ENCODE data around the gene USP19. TPM values are rescaled to one million over a fixed set of nuclear protein-coding genes. Genes with fewer than 3 reads are reported as not detected.

Gene USP19
- total RNA-seq, 2 donors from 2014 or later = 66.9 to 67.7 TPM

DNA sequence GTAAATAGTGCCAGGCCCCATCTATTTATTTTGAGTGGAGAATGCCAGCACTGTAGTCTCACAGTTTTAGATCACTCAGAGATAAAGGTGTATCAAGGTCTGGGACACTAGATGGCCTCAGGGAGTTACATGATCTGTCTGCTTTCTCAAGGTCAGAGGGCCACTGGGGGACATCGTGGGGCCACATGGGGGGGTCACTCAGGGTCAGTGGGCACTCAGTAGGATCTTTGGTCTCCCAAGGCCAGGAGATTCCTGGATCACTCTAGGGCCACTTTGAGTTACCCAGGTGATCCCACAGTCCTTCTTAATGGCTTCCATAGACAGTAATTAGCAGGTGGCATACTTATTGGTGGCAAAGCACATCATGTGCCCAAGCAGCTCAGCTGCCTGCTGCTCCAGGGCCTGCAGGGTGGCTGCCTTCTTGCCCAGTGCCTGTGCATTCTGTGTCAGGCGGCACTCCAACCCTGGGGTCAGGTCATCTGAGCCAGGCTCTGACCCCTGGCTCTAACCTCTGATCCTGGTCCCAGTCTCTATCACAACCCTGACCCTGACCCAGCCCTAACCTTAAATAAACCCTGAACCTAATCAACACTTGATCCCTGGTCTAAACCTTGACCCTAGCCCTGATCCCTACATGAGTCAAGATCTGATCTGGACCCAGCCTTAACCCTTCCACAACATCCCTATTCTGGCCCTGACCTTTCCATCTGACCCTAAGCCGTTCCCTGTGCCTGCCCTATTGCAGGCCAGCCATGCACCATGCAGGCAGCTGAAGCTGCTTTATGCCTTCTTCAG is 14.0 kb upstream of the USP19 start:
- ATAC-seq (no peak), DNase-seq (no peak)
- intact Hi-C loops (cut with DNase I, micrococcal nuclease) = no loop called here

DNA sequence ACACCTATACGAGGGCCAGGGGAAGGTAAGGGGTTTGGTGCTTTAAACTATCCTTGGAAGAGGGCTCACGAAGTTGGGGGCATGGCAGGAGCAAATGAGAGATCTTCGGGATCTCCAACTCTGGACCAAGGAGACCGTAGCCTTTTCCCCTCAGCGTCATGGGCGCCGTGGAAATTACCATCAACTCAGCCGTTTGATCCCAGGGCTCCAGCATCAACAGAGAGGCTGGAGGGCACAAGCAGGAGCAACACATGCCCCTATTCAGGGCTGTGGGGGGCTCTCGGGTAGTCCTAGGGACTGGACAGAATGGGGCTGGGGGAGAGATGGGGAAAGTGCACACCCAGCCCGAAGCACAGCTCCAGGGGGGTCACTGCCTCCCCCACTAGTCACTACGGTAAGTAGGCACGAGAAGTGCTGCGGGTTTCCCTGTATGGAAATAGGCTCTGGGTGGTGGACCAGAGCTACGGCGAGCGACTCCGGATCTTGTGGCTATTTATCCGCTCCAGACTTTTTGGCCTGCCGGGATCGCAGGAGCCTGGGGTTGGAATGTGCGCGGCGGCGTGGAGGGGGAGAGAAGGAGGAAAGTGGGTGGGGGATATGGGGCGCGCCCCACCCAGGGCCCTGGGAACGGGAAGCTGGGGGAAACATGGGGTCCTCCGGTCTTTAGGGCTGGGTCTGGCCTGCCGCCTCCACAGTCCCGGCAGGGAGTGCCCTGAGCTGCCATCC is 12.8 kb upstream of the USP19 start:
- ATAC-seq = peak; percentile 86
- DNase-seq = peak; percentile 84 to 85
- intact Hi-C loops (cut with DNase I, micrococcal nuclease) = no loop called here

DNA sequence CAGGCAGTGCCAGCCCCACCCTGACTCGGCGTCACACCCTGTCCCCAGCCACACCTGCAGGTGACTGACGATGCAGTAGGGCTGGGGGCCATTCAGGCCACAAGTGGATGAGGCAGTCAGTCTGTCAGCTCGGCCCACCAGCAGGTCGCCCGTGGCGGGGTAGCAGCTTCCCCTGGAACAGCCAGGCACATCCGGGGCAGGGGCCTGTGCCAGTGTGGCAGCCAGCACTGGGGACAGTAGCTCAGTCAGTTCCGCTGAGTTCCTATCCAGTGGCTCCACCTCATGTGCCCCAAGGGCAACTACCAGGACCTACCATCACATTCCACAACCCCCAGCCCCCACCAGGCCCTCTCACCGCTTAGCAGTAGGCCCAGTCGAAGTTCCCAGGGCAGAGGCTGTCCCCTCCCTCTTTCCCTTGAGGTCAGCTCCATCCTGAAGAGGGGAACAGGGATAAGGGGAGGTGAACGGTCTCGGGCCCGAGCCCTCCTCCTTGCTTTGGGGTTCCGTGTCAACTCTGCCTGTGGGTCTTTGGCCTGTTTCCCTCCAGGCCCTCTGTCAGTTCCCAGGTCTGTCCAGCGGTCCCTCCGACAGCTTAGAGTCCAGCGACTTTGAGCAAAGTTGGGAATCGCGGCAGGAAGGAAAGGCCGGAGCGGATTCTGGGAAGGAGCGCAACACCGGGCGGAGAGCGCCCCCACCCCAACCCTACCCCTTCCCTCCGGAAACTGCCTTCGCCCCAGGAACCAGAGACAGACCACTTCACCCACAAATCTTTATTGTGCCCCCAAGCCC is 12.0 kb upstream of the USP19 start, which contains the start of gene LAMB2:
Gene LAMB2 (minus strand): TSS at position 614 of the 789 bp plus-strand sequence. CDS start 183 bp downstream, at position 431.
- ATAC-seq = peak; percentile 74
- DNase-seq = peak; percentile 74 to 75
- intact Hi-C loops (cut with DNase I, micrococcal nuclease) = no loop called here

- intact Hi-C loops (cut with DNase I, micrococcal nuclease) = no loop called here
- ATAC-seq (no peak), DNase-seq (no peak)
Observed at GRCh38 chr3:49132073-49132436, 11.4 kb upstream of the USP19 start.

- DNase-seq = no peak
- no peak for ATAC-seq
- intact Hi-C loops (cut with DNase I, micrococcal nuclease) = no loop called here
Observed at GRCh38 chr3:49131576-49131975, 11.0 kb upstream of the USP19 start.

DNA sequence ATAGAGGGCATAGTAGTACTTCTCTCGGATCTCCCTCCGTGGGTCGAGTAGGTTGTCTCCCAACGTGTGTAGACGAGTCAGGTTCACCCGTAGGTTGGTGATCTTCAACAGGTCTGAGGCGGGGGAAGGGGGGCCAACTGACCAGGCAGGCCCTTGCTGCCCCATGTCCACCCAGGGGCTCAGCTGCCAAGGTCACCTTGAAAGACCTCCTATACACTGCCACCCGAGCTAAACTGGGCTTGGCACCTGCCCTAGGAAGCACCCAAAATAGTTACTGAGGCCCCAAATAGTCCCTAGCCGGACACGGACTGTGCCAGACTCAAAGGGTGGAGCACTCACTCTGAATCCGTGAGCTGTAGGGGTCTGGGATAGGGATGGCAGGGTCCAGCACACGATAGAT is 10.4 kb upstream of the USP19 start:
- DNase-seq = no peak
- no peak for ATAC-seq
- intact Hi-C loops (cut with DNase I, micrococcal nuclease) = no loop called here

DNA sequence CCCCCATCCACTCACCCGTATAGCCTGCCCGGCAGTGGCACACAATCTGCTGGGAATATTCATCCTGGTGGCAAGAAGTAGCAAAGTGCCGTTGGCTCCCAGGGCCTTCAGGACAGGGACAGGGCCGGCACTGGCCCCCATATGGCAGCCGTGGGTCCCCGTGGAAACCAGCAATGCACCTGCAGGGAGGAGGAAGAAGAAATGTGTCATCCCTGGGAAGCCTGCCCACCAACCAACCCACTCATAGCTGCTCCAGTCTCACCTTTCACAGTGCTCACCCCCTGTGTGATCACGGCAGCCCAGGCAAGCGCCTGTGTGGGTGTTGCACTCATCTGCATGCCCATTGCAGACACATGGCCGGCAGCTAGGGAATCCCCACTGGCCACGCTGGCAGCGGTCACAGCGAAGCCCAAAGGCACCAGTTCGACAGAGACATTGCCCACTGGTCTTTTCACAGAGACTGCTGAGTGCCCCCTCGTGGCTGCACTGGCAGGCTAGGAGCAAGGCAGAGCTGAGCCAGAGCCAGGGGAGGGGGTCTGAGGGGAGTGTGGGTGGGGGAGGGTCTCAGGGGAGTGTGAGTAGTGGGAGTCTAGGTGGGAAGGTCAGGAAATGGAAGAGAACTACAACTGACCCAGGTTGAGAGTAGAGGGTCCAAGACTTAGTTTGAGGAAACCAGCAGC is 4.5 kb upstream of the USP19 start:
- DNase-seq (no peak), ATAC-seq (no peak)
- intact Hi-C loops (cut with DNase I, micrococcal nuclease) = no loop called here

DNA sequence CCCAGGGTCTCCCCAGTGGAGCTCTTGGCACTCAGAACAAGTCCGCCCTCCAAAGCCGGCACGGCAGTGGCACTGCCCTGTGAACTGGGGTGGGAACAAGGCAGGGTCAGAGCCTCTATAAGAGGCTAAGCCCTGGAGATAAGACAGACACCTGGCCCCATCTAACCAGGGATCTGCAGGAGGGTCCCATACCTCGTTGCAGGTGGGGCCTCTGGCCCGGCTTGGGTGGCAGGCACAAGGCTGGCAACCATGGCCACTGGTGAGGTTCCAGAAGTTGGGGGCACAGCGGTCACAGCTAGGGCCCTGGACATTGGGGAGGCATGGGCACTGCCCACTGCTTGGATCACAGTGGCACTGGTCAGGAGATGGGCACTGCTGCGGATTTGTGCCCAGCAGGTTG is 3.6 kb upstream of the USP19 start:
- ATAC-seq = no peak
- intact Hi-C loops (cut with DNase I, micrococcal nuclease) = no loop called here

DNA sequence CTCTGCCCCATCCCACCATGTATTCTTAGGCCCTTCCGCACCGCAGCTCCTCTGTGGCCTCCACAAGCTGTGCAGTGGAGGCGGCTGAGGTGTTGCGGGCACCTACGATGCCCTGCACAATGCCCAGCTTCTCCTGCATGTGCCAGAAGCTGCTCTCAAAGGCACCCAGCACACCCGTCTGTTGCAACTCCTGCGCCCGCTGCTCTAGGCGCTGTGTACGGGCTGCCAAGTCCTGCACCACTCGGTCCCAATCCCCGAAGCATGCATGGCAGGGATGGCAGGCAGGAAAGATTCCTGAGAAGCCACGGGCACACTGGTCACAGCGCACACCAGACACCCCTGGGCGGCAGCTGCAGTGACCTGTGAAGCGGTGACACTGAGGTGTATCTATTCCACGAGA is 3.1 kb upstream of the USP19 start:
- intact Hi-C loops (cut with DNase I, micrococcal nuclease) = no loop called here
- ATAC-seq = no peak
- DNase-seq = no peak

More for the DNA sequence above, 3.6 kb upstream of the USP19 start:
- DNase-seq = no peak

DNA sequence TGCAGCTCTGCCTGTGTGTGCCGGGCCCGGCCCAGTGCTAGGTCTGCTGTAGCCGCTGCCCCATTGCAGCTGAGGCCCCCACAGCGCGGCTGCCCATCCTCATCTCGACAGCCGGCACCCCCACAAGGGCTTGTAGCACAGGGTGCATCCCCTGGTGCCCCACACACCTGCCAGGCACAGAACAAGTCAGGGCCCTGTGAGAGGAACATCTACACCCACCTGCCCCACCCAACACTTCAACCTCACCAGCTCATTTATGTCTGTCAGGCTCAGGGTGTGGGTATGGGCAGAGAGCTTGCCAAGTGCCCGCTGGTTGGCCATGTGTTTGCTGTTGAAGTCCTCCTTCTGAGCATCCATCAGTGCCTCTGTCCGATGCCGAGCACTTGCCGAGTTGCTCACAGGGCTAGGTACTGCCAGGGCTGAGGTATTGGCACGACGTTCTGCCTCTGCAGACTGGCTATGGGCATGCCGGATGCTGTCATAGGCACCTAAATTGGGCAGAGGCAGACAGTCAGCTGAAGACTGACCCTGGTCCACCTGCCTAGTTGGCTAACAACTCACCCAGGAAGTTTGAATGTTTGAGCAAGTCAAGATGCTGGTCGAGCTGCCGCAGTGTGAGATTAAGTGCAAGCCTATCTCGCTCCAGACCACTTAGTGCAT is 2.4 kb upstream of the USP19 start:
- no peak for ATAC-seq
- no peak for DNase-seq
- intact Hi-C loops (cut with DNase I, micrococcal nuclease) = no loop called here

GRCh38 chr3:49122451-49122850 is 1.8 kb upstream of the USP19 start:
- intact Hi-C loops (cut with DNase I, micrococcal nuclease) = no loop called here
- DNase-seq (no peak), ATAC-seq (no peak)

- no peak for DNase-seq
- intact Hi-C loops (cut with DNase I, micrococcal nuclease) = no loop called here
- ATAC-seq = no peak
Observed at GRCh38 chr3:49122022-49122421, 1.4 kb upstream of the USP19 start.

- no peak for DNase-seq
- no peak for ATAC-seq
- intact Hi-C loops (cut with DNase I, micrococcal nuclease) = no loop called here
Observed at GRCh38 chr3:49121132-49121736, 611 bp upstream of the USP19 start.

DNA sequence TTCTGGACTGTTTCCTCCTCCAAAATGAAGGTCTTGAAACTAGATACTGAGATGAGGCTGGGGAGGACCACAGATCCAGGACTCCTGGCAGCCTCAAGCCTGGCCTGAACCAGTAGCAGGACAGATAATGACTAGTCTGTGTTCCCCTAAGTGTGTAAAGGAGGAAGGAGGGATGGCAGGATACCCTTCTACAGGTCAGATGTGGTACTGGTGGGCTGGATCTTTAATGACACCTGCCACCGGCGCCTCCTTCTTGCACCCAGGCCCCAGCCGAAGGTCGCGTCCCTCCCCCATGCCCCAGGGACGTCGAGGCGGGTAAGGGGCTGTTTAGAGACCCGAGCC is 556 bp downstream of the USP19 start:
- ATAC-seq (peak; percentile 5), DNase-seq (no peak)
- intact Hi-C loops (cut with DNase I, micrococcal nuclease) = no loop called here

- intact Hi-C loops (cut with DNase I, micrococcal nuclease) = no loop called here
- no peak for ATAC-seq
- no peak for DNase-seq
Observed at GRCh38 chr3:49119439-49119838, 1.2 kb downstream of the USP19 start.

DNA sequence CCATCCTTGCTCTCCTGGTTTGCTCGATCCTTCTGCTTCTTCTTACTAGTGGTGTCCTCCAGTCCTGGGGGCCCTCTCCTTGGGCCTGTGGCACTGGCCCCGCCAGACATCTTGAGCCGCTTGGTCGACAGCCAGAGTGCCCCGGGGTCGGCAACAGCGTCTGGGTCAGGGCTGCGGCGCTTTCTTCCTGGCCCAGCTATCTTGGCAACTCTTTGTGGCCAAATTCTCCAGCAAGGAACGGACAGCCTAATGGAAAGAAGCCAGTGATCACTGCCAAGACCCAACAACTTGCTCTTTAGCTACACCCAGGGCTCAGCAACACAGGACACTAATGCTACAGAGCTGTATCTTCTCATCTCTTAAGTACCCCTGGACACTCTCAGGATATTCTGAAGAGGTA is 1.6 kb downstream of the USP19 start:
- DNase-seq = no peak
- ATAC-seq = no peak
- intact Hi-C loops (cut with DNase I, micrococcal nuclease) = no loop called here

DNA sequence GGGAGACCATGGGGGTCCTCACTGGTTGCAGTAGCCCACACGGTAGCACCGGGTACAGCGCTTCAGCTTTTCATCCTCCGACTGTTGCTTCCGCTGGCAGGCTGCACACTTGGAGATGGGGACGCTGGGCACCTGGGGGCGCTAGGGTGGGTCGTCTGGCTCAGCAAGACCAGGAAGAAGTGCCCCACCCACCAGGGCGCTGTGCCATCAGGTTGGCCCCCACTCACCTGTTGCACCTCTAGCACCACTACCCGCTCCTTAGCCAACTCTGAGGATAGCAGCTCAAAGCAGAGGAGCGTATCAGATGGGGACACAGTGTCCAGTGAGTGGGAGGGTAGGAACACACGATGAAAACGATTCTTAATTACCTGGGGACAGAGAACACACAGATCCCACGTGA is 8.4 kb downstream of the USP19 start:
- DNase-seq = no peak
- ATAC-seq = no peak
- intact Hi-C loops (cut with DNase I, micrococcal nuclease) = no loop called here

- no peak for ATAC-seq
- intact Hi-C loops (cut with DNase I, micrococcal nuclease) = no loop called here
- no peak for DNase-seq
Observed at GRCh38 chr3:49111347-49111746, 9.3 kb downstream of the USP19 start.
